Kidney glomerular epithelial cell (primary cell): Measurements from ENCODE around the gene PITX3.

Source experiments
- DNase-seq: peaks from one replicate; lab custom pipeline; 2025; lab: John Stamatoyannopoulos, UW

PITX3 gene

DNA sequence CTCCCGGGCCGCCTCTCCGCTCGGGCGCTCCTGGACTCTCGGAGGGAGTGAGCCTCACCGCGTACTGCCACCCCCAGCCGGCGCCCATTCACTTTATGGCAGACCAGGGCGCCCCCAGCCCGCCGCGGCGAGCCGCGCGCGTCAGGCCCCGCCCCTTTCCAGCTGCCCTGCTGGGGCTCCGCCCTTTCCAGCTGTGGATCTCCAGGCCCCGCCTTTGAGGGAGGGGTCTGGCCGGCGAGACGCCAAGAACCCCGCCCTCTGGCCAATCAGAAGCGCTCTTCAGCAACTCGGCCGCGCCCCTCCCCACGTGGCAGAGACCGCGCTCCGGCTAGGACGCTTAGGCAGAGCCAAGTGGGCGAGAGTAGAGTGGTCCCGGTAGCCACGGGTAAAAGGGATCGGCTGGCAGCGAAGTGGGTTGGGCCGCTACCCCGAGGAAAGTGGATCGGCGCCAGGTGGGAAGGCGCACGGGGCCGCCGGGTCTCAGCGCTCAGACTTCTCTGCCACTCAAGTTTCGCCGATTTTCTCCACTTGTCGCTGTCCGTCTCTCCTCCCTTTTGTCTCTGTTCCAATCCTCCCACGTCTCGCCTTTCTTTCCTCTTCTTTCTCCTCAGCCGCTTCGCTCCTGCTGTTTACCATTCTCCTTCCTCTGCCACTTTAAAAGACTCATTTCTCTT lies at the start of gene PITX3:
Gene PITX3, minus strand, starts transcription at position 69 of the 674 bp plus-strand sequence. CDS start 9,432 bp downstream, outside the sequence.
- peak; percentile 77 for DNase-seq

- DNase-seq: no peak
Observed at GRCh38 chr10:102289840-102290239, 48.5 kb upstream of the PITX3 start.

DNA sequence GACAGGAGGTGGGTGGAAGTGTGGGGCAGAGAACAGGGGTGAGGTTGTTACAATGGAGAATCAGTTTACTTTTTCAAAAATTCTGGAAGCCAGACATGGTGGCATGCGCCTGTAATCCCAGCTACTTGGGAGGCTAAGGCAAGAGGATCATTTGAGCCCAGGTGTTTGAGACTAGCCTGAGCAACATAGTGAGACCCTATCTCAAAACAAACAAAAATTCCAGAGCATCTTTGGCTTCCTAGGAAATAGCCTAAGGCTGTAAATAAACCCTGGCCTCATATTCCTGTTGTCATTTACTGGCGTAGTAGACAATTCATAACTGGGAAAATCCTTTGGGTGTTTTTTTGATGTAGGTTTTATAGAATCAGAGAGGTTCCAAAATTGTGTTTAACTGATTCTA lies 48.0 kb upstream of the PITX3 start:
- no peak for DNase-seq

DNA sequence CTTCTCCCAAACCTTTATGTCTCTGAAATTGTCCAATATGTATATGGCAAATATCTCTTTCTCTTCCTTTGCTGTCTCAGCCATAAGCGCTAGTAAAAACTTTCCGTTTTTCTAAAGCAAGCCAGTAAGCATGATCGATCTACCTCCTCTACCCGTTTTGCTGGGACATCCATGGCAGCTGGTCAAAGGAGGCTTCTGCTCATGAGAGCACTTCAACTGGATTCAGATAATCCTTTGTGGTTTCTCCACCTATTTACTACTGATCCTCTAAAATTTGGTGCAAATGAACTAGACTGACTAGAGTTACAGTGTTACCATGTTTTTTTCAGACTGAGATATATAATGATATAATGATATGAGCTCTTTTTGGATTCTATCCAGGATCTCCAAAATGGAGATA lies 46.7 kb upstream of the PITX3 start:
- DNase-seq: no peak

DNA sequence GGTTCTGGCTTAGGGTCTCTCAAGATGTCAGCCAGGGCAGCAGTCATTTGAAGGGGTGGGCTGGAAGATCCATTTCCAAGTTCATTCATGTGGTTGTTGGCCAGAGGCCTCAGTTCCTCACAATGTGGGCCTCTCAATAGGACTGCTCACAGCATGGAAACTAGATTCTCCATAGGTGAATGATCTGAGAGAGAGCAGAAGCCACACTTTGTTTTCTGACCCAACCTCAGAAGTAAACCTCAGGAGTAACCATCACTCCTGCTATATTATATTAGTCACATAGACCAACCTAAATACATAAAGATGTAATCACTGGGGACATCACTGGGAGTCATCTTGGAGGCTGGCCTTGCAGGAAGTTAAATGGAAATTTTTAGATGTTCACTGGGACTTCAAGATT lies 46.2 kb upstream of the PITX3 start:
- DNase-seq: no peak

- DNase-seq: no peak
Observed at GRCh38 chr10:102286216-102286615, 44.9 kb upstream of the PITX3 start.

DNA sequence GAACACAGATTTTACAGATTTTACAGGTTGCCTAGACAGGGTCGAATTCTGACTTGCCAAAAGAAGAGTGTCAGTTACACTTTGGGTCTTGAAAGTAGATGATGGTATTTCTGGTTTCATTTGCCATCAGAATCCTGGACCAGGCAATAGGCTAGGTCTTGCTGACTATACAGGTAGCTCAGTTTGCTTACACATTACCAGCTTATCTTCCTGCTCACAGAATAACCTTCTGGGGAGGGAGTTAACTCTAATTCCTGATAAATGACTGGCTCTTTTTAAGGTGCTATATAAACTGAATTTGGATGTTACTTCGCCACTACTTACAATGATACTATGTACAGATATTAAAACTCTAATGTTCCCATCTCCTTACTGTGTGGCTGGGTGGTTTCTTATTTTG lies 43.8 kb upstream of the PITX3 start:
- DNase-seq: no peak

DNA sequence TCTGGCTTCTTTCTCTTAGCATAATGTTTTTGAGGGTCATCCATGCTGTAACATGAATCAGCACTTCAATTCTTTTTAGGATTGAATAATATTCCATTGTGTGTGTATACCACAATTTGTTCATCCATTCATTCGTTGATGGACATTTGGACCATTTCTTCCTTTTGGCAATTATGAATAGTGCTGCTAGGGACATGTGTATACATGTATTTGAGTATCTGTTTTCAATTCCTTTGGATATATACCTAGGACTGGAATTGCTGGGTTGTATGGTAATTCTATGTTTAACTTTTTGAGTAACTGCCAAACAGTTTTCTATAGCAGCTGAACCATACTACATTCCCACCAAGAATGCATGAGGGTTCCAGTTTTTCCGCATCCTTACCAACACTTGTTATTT lies 43.2 kb upstream of the PITX3 start:
- DNase-seq: no peak

- DNase-seq: no peak
Observed at GRCh38 chr10:102283890-102284289, 42.6 kb upstream of the PITX3 start.

DNA sequence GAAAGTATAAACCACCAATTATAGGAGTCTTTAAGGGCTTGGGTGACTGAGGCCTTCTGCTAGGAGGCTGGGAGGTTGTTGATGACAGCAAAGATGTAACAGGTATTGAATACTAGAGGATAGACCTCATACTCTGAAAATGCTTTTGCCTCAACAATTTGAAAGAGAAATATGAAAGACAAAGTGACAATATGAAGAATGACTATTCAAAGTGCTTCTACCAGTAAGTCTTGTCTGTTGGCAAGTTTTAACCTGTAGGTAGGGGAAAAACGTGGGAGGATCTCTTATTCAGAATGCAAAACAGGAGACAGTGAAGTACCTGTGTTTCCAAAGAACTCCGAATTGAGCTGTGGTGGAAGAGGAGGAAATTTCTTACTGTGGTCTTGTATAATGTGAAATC lies 42.2 kb upstream of the PITX3 start:
- no peak for DNase-seq

DNA sequence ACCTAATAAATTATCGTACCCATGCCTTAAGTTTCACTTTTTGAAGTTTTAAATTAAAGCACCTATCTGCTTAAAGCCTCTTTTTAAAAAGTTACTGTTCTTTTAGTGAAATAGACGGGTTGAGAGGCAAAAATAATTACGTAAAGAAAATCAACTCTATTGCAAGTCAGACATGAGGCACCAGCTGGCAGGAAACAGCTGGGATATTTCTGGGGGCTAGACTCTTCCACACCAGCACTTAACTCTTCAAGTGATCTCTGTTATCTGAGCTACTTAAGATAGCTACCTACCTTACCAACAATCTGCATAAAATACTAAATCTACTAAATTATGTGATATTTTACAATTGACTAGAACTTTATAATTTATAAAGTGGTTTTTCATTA lies 39.8 kb upstream of the PITX3 start:
- DNase-seq: no peak

DNA sequence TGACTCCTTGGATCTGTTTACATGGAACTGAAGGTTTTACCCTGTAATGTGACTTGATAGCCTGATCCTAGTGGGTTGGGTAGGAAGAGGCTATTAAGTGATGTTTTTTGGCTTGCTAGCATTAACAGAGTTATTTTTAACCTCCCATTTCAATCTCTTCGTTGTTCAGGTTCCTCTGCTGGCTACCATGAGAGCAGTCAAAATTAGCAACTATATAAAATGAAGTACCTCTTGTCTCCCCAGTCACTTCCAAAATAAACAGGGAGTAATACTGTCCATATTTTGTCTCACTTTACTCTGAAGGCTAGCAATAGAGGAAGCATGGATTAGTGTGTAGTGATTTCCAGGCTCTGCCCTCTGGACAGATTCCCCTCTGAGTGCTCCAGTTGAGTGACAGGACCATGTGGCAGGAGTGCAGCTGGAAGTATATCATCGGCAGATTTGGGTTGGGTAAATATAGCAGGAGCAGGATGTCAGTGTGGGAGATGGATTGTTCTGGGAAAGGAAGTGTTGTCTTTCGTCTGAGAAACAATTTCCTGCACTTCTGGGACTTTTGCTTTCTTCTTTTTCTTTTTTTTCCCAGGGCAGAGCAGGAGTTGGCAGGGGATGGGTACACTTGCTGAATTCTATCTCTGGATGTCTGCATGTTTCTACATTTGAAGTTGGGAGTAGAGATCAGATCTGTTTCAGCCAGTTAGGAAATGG lies 39.2 kb upstream of the PITX3 start:
- no peak for DNase-seq

- no peak for DNase-seq
Observed at GRCh38 chr10:102279104-102279503, 37.8 kb upstream of the PITX3 start.

GRCh38 chr10:102275343-102275742 lies 34.0 kb upstream of the PITX3 start:
- DNase-seq: no peak

DNA sequence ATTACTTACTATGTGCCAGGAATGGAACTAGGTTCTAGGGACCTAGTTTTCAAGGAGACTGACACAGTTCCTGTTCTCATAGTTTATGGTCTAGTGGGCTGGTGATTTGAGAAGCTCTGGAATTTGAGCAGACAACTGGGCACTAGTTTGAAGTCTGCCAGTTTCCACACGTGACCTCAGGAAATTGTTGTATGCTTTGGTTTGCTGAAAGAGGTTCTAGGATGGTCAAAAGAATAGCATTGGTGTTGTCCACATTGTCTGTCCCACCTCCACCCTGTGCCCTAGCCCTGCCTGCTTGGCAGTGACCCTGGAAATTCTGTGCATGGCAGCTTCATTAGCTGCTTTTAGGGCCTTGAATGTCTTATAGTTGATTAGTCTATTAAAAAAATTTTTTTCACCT lies 32.8 kb upstream of the PITX3 start:
- DNase-seq: peak; percentile 30

DNA sequence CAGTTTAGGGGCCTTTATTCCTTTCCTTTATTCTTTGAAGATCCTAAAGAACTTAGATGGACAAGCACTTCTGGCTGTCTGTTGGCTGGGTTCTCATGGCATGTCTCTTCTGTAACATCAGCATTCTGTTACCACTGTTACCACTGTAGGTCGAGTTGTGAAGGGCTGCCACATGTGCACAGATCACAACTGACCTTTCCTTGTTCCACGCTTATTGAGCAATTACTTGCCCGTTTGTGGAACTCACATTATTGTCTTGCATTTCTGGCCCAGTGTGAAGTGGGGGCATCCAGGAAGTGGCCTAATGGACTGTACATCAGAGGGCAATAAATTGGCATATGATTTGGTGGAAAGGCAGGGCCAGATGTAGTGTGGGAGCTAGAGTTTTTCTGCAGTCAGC lies 27.7 kb upstream of the PITX3 start:
- DNase-seq: no peak

- DNase-seq: peak; percentile 70
Observed at GRCh38 chr10:102268375-102268888, 27.1 kb upstream of the PITX3 start.

DNA sequence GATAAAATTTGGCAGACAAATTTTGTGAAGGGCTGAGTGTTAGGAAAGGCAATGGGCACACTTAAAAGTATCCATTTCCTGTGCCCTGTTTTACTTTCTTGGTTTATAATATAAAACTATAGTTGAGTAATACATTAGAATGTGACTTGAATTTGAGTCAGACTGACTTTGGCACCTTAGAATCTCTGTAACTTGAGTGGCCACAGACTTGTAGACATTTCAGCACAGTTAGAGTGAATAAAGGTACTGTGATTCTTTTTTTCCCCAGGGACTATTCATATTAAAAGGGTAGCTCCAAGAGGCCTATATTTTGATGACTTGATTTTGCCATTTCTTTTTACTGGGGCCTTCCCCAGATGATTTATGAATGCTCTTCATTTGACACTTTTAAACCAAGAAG lies 26.4 kb upstream of the PITX3 start:
- peak; percentile 45 for DNase-seq

DNA sequence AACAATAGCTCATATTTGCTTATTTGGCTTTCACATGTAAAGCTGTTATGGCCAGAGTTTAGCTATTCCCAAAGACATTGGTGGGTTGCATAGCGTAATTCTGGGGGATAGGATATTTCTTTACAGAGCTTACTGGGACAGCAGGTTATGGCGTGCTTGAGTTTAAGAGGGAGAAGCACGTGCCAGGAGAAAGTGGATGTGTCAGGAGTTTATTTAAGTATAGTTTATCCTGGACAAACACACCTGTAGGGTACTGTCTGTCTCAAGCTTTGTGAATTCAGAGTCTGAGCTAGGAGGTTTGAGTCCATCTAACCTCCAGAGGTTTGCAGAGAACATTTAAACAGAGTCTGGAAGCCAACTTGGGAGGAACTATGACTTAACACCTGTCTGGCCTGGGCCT lies 25.4 kb upstream of the PITX3 start:
- DNase-seq: no peak

- no peak for DNase-seq
Observed at GRCh38 chr10:102264371-102264770, 23.1 kb upstream of the PITX3 start.

- no peak for DNase-seq
Observed at GRCh38 chr10:102262744-102263370, 21.5 kb upstream of the PITX3 start.

GRCh38 chr10:102261842-102262241 lies 20.5 kb upstream of the PITX3 start:
- no peak for DNase-seq

DNA sequence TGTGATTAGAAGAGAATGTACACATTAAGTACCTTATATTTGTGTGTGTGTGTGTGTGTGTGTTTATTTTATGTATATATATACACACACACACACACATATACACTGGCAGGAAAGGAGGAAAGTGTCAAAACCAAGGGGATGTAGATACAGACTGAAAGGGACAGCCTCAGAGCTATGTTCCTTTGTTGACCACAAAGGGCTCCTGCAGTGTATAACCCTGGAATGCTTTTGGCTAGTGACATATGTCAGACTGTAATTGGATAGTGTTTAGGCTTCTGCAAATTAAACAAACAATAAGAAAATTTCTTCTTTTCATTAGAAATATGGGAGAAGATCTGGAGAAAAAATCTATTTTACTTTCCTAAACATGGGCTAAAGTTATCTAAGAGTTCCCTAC lies 19.9 kb upstream of the PITX3 start:
- DNase-seq: no peak
